Measurements from ENCODE around the gene BANF1. TPM values are rescaled to one million over a fixed set of nuclear protein-coding genes. Genes with fewer than 3 reads are reported as not detected.
A peak's percentile ranks its signal among the peaks of the same experiment; 100 is the strongest.

Gene BANF1
- total and polyA plus RNA-seq, 2 of the 13 experiments (the other 11 are each of a cell fraction or from before 2014, with no cell fraction given), result 40.5 to 86.5 TPM

DNA sequence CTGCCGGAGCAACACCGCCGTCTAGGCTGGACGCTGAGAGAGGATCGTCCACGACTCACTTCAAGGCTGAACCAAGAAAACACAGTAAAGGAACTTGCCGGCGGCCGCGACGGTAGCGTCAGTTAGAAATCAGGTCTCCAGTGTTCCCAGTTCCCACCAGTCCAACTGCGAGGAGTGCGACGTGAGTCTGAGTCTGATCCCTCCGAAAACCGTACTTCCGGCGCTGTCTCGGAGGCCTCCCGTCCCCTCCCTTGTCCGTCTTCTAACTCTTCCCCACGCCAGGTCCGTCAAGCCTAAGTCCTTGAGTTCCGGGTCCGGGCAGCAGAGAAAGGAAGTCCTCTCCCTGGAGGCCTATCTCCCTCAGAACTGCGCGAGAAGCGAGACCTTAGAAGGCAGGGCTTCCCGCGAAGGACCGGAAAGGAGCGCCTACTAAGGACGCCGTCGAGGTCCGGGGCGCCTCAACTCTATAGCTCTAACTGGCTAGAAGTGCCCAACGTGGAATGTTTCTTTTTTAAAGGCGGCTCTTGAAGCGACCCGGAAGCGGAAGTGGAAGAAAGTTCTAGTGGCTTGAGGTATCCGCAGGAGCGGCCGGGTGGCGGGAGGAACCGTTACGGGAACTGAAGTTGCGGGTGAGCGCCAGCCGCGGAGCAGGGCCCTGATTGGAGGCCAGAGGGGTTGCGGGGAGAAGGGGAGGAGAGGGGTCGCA is at the start of gene BANF1, which contains the start of gene EIF1AD (continued):
- TF ChIP-seq, protein P1, sequence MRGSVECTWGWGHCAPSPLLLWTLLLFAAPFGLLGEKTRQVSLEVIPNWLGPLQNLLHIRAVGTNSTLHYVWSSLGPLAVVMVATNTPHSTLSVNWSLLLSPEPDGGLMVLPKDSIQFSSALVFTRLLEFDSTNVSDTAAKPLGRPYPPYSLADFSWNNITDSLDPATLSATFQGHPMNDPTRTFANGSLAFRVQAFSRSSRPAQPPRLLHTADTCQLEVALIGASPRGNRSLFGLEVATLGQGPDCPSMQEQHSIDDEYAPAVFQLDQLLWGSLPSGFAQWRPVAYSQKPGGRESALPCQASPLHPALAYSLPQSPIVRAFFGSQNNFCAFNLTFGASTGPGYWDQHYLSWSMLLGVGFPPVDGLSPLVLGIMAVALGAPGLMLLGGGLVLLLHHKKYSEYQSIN (CRISPR knock-in tag; IDR thresholded peaks at IDR 0.05; ENCODE audit: borderline replicate concordance), result no peak
- no peak for TF ChIP-seq ZNF484 (CRISPR knock-in tag; IDR thresholded peaks at IDR 0.05; ENCODE audit: borderline replicate concordance, low read depth)
- TF ChIP-seq PHF21A (CRISPR knock-in tag; IDR thresholded peaks at IDR 0.05), result peak; percentile 93
- TF ChIP-seq PAF1 (CRISPR knock-in tag; IDR thresholded peaks at IDR 0.05), result no peak
- TF ChIP-seq, protein P2, sequence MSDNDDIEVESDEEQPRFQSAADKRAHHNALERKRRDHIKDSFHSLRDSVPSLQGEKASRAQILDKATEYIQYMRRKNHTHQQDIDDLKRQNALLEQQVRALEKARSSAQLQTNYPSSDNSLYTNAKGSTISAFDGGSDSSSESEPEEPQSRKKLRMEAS (IDR thresholded peaks at IDR 0.05), result peak; percentile 90
- peak; percentile 78 for TF ChIP-seq ZNF225 (CRISPR knock-in tag; IDR thresholded peaks at IDR 0.05)
- TF ChIP-seq ZNF879 (CRISPR knock-in tag; IDR thresholded peaks at IDR 0.05), result no peak
- peak; percentile 16; the same call in 1 of the 2 replicates for TF ChIP-seq HNF4G (IDR thresholded peaks at IDR 0.05; ENCODE audit: borderline replicate concordance, low read depth, low read length)
- 0 out of 2 replicates have a peak, but pooled peaks have one; percentile 68 for TF ChIP-seq HNF4G (CRISPR knock-in tag; IDR thresholded peaks at IDR 0.05; ENCODE audit: borderline replicate concordance, low read depth)
- TF ChIP-seq, protein P3, sequence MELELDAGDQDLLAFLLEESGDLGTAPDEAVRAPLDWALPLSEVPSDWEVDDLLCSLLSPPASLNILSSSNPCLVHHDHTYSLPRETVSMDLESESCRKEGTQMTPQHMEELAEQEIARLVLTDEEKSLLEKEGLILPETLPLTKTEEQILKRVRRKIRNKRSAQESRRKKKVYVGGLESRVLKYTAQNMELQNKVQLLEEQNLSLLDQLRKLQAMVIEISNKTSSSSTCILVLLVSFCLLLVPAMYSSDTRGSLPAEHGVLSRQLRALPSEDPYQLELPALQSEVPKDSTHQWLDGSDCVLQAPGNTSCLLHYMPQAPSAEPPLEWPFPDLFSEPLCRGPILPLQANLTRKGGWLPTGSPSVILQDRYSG (CRISPR knock-in tag; IDR thresholded peaks at IDR 0.05), result no peak
- peak; percentile 86; the same call in 1 of the 2 replicates for TF ChIP-seq KLF12 (CRISPR knock-in tag; IDR thresholded peaks at IDR 0.05; ENCODE audit: borderline replicate concordance)
- TF ChIP-seq, protein P4, sequence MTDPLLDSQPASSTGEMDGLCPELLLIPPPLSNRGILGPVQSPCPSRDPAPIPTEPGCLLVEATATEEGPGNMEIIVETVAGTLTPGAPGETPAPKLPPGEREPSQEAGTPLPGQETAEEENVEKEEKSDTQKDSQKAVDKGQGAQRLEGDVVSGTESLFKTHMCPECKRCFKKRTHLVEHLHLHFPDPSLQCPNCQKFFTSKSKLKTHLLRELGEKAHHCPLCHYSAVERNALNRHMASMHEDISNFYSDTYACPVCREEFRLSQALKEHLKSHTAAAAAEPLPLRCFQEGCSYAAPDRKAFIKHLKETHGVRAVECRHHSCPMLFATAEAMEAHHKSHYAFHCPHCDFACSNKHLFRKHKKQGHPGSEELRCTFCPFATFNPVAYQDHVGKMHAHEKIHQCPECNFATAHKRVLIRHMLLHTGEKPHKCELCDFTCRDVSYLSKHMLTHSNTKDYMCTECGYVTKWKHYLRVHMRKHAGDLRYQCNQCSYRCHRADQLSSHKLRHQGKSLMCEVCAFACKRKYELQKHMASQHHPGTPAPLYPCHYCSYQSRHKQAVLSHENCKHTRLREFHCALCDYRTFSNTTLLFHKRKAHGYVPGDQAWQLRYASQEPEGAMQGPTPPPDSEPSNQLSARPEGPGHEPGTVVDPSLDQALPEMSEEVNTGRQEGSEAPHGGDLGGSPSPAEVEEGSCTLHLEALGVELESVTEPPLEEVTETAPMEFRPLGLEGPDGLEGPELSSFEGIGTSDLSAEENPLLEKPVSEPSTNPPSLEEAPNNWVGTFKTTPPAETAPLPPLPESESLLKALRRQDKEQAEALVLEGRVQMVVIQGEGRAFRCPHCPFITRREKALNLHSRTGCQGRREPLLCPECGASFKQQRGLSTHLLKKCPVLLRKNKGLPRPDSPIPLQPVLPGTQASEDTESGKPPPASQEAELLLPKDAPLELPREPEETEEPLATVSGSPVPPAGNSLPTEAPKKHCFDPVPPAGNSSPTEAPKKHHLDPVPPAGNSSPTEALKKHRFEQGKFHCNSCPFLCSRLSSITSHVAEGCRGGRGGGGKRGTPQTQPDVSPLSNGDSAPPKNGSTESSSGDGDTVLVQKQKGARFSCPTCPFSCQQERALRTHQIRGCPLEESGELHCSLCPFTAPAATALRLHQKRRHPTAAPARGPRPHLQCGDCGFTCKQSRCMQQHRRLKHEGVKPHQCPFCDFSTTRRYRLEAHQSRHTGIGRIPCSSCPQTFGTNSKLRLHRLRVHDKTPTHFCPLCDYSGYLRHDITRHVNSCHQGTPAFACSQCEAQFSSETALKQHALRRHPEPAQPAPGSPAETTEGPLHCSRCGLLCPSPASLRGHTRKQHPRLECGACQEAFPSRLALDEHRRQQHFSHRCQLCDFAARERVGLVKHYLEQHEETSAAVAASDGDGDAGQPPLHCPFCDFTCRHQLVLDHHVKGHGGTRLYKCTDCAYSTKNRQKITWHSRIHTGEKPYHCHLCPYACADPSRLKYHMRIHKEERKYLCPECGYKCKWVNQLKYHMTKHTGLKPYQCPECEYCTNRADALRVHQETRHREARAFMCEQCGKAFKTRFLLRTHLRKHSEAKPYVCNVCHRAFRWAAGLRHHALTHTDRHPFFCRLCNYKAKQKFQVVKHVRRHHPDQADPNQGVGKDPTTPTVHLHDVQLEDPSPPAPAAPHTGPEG (CRISPR knock-in tag; IDR thresholded peaks at IDR 0.05), result 0 out of 2 replicates have a peak, but pooled peaks have one; percentile 5
- TF ChIP-seq ATAD3A (CRISPR knock-in tag; IDR thresholded peaks at IDR 0.05), result no peak
- TF ChIP-seq ZNF446 (CRISPR knock-in tag; IDR thresholded peaks at IDR 0.05), result no peak; the same call in 1 of the 2 replicates
- TF ChIP-seq, protein P5, sequence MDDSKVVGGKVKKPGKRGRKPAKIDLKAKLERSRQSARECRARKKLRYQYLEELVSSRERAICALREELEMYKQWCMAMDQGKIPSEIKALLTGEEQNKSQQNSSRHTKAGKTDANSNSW (CRISPR knock-in tag; IDR thresholded peaks at IDR 0.05; ENCODE audit: borderline replicate concordance), result peak; percentile 48; the same call in 1 of the 2 replicates
- TF ChIP-seq, protein P6, sequence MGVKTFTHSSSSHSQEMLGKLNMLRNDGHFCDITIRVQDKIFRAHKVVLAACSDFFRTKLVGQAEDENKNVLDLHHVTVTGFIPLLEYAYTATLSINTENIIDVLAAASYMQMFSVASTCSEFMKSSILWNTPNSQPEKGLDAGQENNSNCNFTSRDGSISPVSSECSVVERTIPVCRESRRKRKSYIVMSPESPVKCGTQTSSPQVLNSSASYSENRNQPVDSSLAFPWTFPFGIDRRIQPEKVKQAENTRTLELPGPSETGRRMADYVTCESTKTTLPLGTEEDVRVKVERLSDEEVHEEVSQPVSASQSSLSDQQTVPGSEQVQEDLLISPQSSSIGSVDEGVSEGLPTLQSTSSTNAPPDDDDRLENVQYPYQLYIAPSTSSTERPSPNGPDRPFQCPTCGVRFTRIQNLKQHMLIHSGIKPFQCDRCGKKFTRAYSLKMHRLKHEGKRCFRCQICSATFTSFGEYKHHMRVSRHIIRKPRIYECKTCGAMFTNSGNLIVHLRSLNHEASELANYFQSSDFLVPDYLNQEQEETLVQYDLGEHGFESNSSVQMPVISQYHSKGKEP (CRISPR knock-in tag; IDR thresholded peaks at IDR 0.05), result peak; percentile 88
- TF ChIP-seq CEBPB (IDR thresholded peaks at IDR 0.05; ENCODE audit: borderline replicate concordance, low read depth, low read length), result no peak
- peak; percentile 100 for TF ChIP-seq NR2C2 (CRISPR knock-in tag; IDR thresholded peaks at IDR 0.05; ENCODE audit: borderline replicate concordance)

All from HepG2 (cell line).